GM18951 (cell line): ENCODE data around the gene ANKMY1.

Experiments used
- POLR2A ChIP-seq: IDR thresholded peaks from 4 replicates; pipeline ENCODE4 v1.6.1; 2011; ENCODE audit warnings: mild to moderate bottlenecking; ENCODE audit not compliant: insufficient read length, insufficient read depth; ENCODE audit errors: extremely low read depth
- in situ Hi-C: fragments of 300-500 bp; cut with MboI; formaldehyde crosslinking; loops from one replicate; pipeline ENCODE4 v1.12.0; 2022; ENCODE audit warnings: low sequenced_read_pairs, mixed read lengths, inconsistent platforms; ENCODE audit not compliant: unreplicated experiment

Gene ANKMY1

GRCh38 chr2:240512666-240513535 is 44.9 kb downstream of the ANKMY1 start:
- in situ Hi-C loops = no loop called here
- TF ChIP-seq POLR2A = no peak

DNA sequence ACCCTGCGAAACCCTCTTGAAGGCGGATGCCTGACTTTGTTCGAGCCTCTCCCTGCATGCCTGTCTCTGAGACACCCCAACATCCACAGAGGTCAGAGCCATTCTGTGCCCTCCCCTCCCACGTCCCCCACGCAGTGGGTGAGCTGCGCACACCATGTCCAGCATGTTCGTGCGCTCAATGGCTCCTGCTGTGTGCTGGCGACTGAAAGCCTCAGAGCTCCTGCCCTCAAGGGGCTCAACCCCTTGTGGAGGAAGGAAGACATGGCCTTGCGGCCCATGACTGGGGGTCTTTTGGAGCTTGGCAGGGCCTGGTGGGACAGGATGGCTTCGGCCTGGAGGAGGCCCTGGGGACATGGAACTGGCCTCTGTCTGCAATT is 45.7 kb downstream of the ANKMY1 start:
- in situ Hi-C loops = no loop called here
- no peak for TF ChIP-seq POLR2A

GRCh38 chr2:240511351-240512108 is 46.3 kb downstream of the ANKMY1 start:
- no peak for TF ChIP-seq POLR2A
- in situ Hi-C loops = no loop called here

GRCh38 chr2:240510513-240511210 is 47.1 kb downstream of the ANKMY1 start:
- in situ Hi-C loops = no loop called here
- TF ChIP-seq POLR2A = no peak

GRCh38 chr2:240509667-240510512 is 47.9 kb downstream of the ANKMY1 start:
- no peak for TF ChIP-seq POLR2A
- in situ Hi-C loops = no loop called here

DNA sequence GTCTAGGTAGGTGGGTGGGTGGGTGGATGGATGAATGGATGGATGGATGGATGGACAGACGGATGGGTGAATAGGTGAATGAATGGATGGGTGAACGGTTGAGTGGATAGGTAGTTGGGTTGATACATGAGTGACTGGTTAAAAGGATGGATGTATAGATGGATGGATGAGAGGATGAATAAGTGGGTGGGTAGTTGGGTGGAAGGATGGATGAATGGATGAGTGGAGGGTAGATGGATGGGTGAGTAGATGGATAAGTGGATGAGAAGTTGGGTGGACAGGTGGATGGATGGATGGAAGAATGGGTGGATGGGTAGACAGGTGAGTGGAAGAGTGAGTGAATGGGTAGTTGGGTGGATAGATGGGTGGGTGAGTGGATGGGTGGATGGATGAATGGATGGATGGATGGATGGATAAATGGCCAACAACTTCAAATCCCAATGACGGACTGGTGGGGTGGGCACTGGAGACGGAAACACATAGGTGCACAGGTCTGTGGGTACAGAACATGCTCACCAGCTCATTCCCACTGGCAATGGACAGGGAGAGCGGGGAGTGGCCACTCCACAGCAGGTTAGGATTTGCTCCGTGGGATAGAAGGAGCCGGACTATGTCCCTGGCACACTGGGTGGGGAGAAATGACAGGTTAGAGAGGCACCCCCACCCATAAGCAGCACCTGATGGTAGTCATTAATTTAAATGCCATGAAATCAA is 48.8 kb downstream of the ANKMY1 start:
- no peak for TF ChIP-seq POLR2A
- in situ Hi-C loops = no loop called here

DNA sequence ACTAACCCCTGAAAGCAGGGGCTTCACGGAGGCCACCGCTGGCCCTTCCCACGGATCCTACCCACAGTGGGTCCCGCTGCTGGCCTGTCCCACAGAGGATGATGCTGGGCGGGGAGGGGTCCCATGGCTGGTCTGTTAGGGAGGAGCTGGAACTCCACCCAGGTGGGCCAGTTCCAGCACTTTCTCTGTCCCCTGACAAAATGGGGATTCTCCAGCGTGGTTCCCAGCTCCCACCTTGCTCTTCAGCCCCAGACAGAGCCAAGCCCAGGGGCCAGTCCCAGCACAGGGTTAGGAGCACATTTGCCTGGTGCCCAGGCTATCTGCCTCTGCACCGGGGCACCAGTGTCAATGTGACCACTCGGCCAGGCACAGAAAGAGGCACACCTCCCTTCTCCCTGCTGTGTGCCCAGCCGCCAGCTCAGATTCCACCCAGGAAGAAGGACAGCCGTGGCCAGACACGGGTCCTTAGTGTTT is 50.0 kb downstream of the ANKMY1 start:
- in situ Hi-C loops = no loop called here
- no peak for TF ChIP-seq POLR2A

DNA sequence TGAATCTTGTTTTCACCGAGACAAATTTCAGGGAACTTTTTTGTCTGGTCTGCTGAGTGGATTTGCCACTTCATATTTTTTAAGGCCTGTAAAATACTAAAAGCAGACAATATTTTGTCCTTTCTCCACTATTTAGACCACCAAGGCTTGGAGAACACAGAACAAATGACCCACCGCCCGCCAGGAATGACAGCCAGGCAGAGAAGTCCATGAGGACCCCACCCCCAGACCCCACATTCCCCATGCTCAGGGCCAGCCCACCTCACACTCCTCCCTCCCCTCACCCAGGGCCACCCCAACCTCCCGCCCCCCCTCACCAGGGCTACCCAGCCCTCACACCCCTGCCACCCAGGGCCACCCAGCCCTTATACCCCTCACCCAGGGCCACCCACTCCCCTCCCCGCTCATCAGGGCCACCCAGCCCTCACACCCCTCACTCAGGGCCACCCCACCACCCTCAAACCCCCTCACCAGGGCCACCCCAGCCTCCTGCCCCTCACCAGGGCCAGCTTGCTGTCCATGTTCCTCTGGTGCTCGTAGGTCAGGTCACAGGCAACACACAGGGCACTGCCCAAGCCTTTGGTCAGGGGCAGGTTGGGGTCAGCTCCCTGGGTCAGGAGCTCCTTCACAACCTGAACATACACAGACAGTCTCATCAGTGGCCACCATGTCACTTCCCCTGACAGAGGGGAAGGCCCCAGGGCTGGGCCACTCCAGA is 50.6 kb downstream of the ANKMY1 start:
- no peak for TF ChIP-seq POLR2A
- in situ Hi-C loops = no loop called here

GRCh38 chr2:240506406-240507059 is 51.3 kb downstream of the ANKMY1 start:
- in situ Hi-C loops = no loop called here
- TF ChIP-seq POLR2A = no peak

- in situ Hi-C loops = no loop called here
- no peak for TF ChIP-seq POLR2A
These were observed 51.9 kb downstream of the ANKMY1 start for GRCh38 chr2:240505910-240506309.

DNA sequence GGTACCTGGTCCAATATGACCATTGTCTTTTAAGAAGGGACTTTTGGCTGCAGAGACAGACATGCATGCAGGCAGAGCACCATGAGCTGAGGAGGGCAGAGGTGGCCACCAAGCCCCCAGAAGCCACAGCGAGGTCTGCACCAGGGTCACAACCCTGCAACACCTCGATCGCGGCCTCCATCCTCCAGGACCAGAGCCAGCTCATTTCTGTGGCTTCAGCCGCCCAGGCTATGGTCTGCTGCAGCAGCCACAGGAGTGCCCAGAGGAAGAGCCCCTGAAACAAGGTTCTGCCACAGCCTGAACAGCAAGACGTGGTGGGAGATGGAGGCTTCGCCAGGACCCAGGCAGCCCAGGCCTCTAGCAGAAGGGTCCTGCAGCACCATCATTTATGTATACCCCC is 53.9 kb downstream of the ANKMY1 start:
- in situ Hi-C loops = no loop called here
- TF ChIP-seq POLR2A = no peak
